Femur (tissue), 1 donor: ENCODE results near the gene HS6ST2.
A peak's percentile ranks its signal among the peaks of the same experiment; 100 is the strongest.

ENCODE experiments used
- DNase-seq: peaks from one replicate; pipeline ENCODE4 v3.0.0-alpha.2; 2017

HS6ST2 gene

DNA sequence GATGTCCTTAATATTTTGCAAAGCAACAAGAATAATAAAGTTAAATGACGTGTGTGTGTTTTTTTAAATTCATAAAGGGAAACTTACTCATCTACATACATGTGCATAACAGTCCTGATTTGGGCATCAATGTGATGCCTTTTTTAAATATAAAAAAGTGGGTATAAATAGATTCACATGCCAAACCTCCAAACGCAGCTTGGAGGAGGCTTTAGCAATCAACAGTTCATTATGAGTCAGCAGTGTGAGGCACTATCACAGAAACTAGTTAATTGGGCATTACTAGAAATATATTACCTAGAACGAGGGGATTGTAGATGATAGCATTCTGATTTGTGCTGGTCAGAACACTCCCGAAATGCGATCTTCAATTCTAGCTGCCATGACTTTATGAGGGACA lies 115.1 kb downstream of the HS6ST2 start:
- DNase-seq, result no peak

- DNase-seq, result no peak
Observed at GRCh38 chrX:132842460-132843238, 115.8 kb downstream of the HS6ST2 start.

DNA sequence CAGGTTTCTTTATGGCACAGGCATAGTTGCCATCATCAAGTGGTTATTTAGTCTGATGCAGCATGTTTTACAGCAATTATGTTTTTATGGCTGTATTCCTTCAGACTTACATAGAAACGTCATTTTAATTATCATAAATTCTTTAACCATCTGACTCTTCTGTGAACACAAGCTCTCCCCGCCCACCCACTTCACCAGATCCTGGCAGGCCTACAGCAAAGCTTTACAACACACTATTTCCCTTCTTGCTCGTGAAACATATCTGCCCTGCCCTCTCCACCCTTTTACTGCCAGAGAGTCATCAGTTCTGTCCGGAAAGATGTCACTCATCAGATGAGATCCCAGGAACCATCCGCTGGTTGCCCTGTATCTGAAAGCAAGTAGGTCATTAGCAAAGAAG lies 120.5 kb downstream of the HS6ST2 start:
- no peak for DNase-seq

- peak; percentile 28 for DNase-seq
Observed at GRCh38 chrX:132837126-132837525, 121.3 kb downstream of the HS6ST2 start.

DNA sequence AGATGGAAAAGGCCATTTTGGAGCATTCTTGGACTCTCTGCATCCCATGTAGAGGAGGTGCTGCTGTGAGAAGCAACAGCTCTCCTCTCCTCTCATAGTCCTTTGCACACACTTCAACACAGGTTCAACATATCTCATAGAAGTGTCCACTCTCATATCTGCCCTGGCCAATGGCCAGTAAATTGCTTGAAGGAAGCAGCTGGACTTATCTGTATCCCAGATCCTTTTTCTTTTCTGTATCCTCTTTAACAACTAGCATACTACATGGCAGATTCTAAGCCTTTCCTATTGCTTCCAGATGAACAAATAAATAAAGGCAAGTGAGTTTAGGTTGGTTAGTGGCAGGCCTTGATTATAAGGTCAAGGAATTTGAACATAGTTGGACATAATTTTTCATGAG lies 122.0 kb downstream of the HS6ST2 start:
- no peak for DNase-seq

GRCh38 chrX:132834741-132835140 lies 123.7 kb downstream of the HS6ST2 start:
- no peak for DNase-seq

- DNase-seq, result no peak
Observed at GRCh38 chrX:132834109-132834508, 124.3 kb downstream of the HS6ST2 start.

- no peak for DNase-seq
Observed at GRCh38 chrX:132833373-132833772, 125.1 kb downstream of the HS6ST2 start.

DNA sequence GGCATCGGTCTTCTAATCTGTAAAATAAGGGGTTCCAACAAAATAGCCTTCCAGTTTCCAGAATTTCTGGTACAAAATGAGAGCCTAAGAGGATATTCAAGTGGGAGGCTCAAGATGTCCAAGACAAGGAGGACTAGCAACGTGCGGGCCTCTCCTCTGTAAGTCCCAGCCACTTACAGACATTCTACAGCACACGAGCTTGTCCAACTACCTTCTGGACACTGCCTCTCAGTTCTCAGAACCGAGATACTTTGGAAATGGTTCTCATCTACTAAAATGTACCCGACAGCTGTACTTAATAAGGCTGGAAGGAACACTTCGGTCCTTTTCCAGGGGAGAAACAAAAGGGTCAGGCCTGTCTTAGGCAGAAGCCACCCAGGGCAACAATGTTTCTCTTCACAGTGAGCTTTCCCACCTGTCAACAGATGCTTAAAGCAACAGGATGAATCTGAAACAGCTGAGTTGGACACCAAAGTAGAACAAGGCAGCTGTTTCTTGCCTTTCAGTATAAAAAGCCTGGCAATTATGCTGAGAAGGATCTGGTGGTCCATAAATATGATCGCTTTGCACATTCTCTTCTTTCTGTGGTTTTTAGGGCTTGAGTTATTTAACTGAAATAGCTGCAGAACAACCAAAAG lies 127.0 kb downstream of the HS6ST2 start:
- DNase-seq, result peak; percentile 26

DNA sequence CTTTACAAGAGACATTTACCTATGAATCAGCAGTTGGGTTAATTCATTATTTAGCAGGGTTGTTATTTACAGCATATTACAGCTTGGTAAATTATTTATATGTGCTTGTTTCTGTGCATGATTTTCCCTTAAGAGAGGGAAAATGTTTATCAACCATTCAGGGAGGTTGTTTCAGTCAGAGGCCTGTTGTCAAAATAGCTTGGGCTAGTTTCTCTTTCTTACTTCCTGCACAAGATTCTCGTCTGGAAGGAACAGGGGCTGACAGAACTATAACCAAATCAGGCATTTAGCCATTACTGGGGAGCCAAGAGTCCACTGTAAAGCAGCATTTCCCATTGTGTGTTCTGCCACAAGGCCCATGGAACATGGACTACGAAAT lies 135.8 kb downstream of the HS6ST2 start:
- no peak for DNase-seq

GRCh38 chrX:132821974-132822633 lies 136.3 kb downstream of the HS6ST2 start:
- no peak for DNase-seq

DNA sequence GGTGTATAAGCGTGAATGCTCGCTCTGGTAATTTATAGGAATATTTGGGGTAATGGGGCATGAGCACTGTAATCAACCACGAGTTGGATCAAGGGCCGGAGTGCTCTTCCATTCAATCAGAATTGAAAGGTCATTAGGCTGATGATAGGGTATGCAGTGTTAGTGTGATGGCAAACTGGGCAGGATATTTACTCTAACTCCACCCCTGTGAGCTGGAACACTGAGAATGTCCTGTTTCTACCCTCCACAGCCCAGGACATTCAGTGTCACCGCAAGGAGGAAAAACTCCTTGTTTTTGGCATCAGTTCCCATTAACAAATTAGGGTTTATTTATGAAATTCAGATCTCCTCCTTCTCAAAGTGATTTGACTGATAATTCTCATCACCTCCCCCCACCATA lies 137.8 kb downstream of the HS6ST2 start:
- no peak for DNase-seq

GRCh38 chrX:132819711-132820264 lies 138.6 kb downstream of the HS6ST2 start:
- DNase-seq, result no peak

DNA sequence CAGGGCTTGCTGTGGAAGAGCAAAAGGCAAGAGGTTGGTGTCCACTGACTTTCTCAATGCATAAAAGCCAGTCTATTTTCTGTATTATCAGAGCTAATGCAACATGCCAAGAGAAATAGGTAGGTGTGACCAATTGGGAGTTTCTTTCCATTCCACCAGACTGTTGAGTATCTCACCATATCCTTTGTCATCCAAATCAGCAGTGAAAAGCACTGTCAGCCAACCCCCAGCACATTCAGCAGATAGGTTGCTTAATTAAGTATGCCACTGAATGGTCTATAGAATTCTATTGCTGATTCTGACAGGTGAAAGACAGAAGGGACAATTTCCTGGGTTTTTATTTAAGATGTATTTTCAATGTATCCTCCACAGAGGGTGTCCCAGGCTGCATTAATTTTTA lies 139.8 kb downstream of the HS6ST2 start:
- DNase-seq, result no peak

GRCh38 chrX:132815643-132816042 lies 142.8 kb downstream of the HS6ST2 start:
- DNase-seq, result no peak

GRCh38 chrX:132810964-132811712 lies 147.3 kb downstream of the HS6ST2 start:
- DNase-seq, result no peak

DNA sequence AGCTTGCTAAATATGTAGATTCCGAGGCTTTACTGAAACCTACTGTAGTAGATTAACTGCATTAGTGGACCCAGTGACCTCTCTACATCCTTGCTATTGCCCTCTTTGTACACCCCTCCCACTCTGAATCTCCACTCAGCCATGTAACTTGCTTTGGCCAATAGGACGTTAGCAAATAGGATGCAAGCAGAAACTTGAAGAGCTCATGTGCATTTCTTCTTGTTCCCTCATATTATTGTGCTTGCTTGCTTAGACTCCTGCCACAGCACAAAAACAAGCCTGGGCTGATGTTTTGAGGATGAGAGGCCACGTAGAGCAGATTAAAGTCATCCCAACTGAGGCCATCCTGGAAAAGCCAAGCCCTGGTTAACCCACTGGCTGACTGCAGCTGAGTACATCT lies 147.9 kb downstream of the HS6ST2 start:
- DNase-seq, result no peak

GRCh38 chrX:132809581-132809980 lies 148.8 kb downstream of the HS6ST2 start:
- DNase-seq, result no peak

GRCh38 chrX:132807411-132808030 lies 150.9 kb downstream of the HS6ST2 start:
- DNase-seq, result no peak

DNA sequence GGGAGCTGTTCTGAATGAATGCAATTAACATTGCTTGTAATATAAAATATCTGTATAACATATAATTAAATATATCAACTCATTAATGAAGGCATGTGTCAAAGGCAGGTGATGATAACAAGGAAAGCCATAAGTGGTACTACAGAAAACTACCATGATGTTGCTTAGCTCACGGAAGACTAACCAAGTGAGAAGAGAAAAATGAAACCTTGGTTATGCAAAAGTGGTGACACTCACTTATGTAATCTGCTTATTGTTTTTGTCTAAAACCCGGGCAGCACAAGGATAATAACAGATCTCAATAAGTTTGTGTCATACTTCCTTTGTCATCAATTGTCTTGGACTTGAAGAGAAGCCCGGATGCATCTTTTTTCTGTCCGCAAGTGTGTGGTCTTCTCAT lies 156.4 kb downstream of the HS6ST2 start:
- DNase-seq, result no peak

- no peak for DNase-seq
Observed at GRCh38 chrX:132795181-132795580, 163.2 kb downstream of the HS6ST2 start.

- DNase-seq, result no peak
Observed at GRCh38 chrX:132791714-132792113, 166.7 kb downstream of the HS6ST2 start.

GRCh38 chrX:132790329-132790728 lies 168.1 kb downstream of the HS6ST2 start:
- DNase-seq, result no peak
